ENCODE measurements around the gene SLC5A11.
"Not testable (repeated sequence)": the region's sequence is repeated elsewhere in the genome, so short reads cannot be mapped to it uniquely, and the experiment has no call there.

The SLC5A11 gene

GRCh38 chr16:24852281-24852721 is 6.5 kb downstream of the SLC5A11 start:
- Histone ChIP-seq H3K4me1 (no peaks in the 10 kb centered on the region), H3K4me2 (ENCODE audit: low read length) (no peak overlapping the region), H3K79me2 (no peaks in the 10 kb centered on the region), H2AFZ (no peak overlapping the region), H3K27ac (no peak overlapping the region), H3K9ac (no peak overlapping the region), H3K4me3 (ENCODE audit: low read depth, low read length) (no peak overlapping the region), H3K36me3 (ENCODE audit: control insufficient read depth, insufficient read depth, low read length) (no peaks in the 10 kb centered on the region), H3K27me3 (ENCODE audit: control insufficient read depth, insufficient read depth, low read length) (no peaks in the 10 kb centered on the region), H3K9me3 (ENCODE audit: control insufficient read depth, low read length) (no peaks in the 10 kb centered on the region)
- no peak for TF ChIP-seq CTCF (IDR thresholded peaks at IDR 0.05)

- no peak overlapping the region for H3K27ac ChIP-seq
- no peak for TF ChIP-seq CTCF (IDR thresholded peaks at IDR 0.05)
These were observed 7.5 kb downstream of the SLC5A11 start for GRCh38 chr16:24853169-24853824.

GRCh38 chr16:24853830-24854229 is 8.1 kb downstream of the SLC5A11 start:
- Histone ChIP-seq H3K79me2 (no peaks in the 10 kb centered on the region), H3K36me3 (ENCODE audit: control insufficient read depth, insufficient read depth, low read length) (no peaks in the 10 kb centered on the region), H3K4me1 (no peaks in the 10 kb centered on the region), H3K4me3 (ENCODE audit: low read depth, low read length) (no peak overlapping the region), H3K4me2 (ENCODE audit: low read length) (no peak overlapping the region), H3K27ac (no peak overlapping the region), H2AFZ (peak overlapping the region; percentile 25), H3K9ac (no peak overlapping the region), H3K27me3 (ENCODE audit: control insufficient read depth, insufficient read depth, low read length) (no peaks in the 10 kb centered on the region), H3K9me3 (ENCODE audit: control insufficient read depth, low read length) (no peaks in the 10 kb centered on the region)
- TF ChIP-seq CTCF (IDR thresholded peaks at IDR 0.05), result no peak

More at GRCh38 chr16:24853169-24853824, 7.5 kb downstream of the SLC5A11 start:
- Histone ChIP-seq H3K9ac (no peak overlapping the region), H3K4me1 (no peaks in the 10 kb centered on the region), H3K9me3 (ENCODE audit: control insufficient read depth, low read length) (no peaks in the 10 kb centered on the region), H3K4me3 (ENCODE audit: low read depth, low read length) (no peak overlapping the region), H3K36me3 (ENCODE audit: control insufficient read depth, insufficient read depth, low read length) (no peaks in the 10 kb centered on the region), H2AFZ (no peak overlapping the region), H3K27me3 (ENCODE audit: control insufficient read depth, insufficient read depth, low read length) (no peaks in the 10 kb centered on the region), H3K79me2 (no peaks in the 10 kb centered on the region), H3K4me2 (ENCODE audit: low read length) (no peak overlapping the region)

GRCh38 chr16:24854607-24855171 is 8.9 kb downstream of the SLC5A11 start:
- Histone ChIP-seq H3K27ac (no peak overlapping the region), H3K4me1 (no peaks in the 10 kb centered on the region), H3K79me2 (no peaks in the 10 kb centered on the region), H2AFZ (no peak overlapping the region), H3K36me3 (ENCODE audit: control insufficient read depth, insufficient read depth, low read length) (no peaks in the 10 kb centered on the region), H3K4me2 (ENCODE audit: low read length) (no peak overlapping the region), H3K9me3 (ENCODE audit: control insufficient read depth, low read length) (no peaks in the 10 kb centered on the region), H3K4me3 (ENCODE audit: low read depth, low read length) (no peak overlapping the region), H3K9ac (no peak overlapping the region), H3K27me3 (ENCODE audit: control insufficient read depth, insufficient read depth, low read length) (no peaks in the 10 kb centered on the region)
- TF ChIP-seq CTCF (IDR thresholded peaks at IDR 0.05), result no peak

GRCh38 chr16:24855678-24856077 is 9.9 kb downstream of the SLC5A11 start:
- Histone ChIP-seq H2AFZ (no peak overlapping the region), H3K27ac (no peak overlapping the region), H3K36me3 (ENCODE audit: control insufficient read depth, insufficient read depth, low read length) (no peaks in the 10 kb centered on the region), H3K9ac (no peak overlapping the region), H3K4me2 (ENCODE audit: low read length) (no peak overlapping the region), H3K4me1 (no peaks in the 10 kb centered on the region), H3K27me3 (ENCODE audit: control insufficient read depth, insufficient read depth, low read length) (no peaks in the 10 kb centered on the region), H3K4me3 (ENCODE audit: low read depth, low read length) (no peak overlapping the region), H3K79me2 (no peaks in the 10 kb centered on the region), H3K9me3 (ENCODE audit: control insufficient read depth, low read length) (no peaks in the 10 kb centered on the region)
- TF ChIP-seq CTCF (IDR thresholded peaks at IDR 0.05), result no peak

- H3K27me3 ChIP-seq (ENCODE audit: control insufficient read depth, insufficient read depth, low read length); H2AFZ ChIP-seq; H3K4me2 ChIP-seq (ENCODE audit: low read length); H3K36me3 ChIP-seq (ENCODE audit: control insufficient read depth, insufficient read depth, low read length); H3K4me1 ChIP-seq; H3K9me3 ChIP-seq (ENCODE audit: control insufficient read depth, low read length); H3K27ac ChIP-seq; H3K9ac ChIP-seq; H3K79me2 ChIP-seq; H3K4me3 ChIP-seq (ENCODE audit: low read depth, low read length): not testable (repeated sequence)
These were observed 11.1 kb downstream of the SLC5A11 start for GRCh38 chr16:24856871-24857270.

Data from parathyroid adenoma (tissue), 2 donors.